ENCODE data around the gene PSORS1C1.
"Not testable (repeated sequence)": the region's sequence is repeated elsewhere in the genome, so short reads cannot be mapped to it uniquely, and the experiment has no call there.

The PSORS1C1 gene

DNA sequence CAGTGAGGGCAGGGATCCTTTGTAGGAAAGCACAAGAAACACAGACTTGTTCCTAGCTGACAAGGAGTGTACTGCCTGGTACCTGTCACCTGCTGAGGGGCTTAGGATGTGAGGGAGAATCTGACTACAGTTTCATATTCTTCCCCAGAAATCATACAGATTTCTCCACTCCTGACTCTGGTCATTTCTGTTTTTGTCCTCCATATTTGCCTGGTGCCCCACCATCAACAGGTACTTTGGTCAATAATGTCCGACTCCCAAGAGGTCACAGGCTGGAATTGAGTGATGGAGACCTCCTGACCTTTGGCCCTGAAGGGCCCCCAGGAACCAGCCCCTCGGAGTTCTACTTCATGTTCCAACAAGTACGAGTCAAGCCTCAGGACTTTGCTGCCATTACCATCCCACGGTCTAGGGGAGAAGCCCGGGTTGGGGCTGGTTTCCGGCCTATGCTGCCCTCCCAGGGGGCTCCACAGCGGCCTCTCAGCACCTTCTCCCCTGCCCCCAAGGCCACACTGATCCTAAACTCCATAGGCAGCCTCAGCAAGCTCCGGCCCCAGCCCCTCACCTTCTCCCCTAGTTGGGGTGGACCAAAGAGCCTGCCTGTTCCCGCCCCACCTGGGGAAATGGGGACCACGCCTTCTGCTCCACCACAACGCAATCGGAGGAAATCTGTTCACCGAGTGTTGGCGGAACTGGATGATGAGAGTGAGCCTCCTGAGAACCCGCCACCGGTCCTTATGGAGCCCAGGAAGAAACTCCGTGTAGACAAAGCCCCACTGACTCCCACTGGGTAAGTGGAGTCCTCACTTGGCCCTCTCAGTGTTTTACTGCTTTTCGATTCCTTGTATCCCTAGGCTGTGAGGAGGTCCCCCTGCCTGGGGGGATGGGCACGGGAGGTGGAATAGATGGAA lies 46.9 kb downstream of the PSORS1C1 start:
- no peak for DNase-seq

DNA sequence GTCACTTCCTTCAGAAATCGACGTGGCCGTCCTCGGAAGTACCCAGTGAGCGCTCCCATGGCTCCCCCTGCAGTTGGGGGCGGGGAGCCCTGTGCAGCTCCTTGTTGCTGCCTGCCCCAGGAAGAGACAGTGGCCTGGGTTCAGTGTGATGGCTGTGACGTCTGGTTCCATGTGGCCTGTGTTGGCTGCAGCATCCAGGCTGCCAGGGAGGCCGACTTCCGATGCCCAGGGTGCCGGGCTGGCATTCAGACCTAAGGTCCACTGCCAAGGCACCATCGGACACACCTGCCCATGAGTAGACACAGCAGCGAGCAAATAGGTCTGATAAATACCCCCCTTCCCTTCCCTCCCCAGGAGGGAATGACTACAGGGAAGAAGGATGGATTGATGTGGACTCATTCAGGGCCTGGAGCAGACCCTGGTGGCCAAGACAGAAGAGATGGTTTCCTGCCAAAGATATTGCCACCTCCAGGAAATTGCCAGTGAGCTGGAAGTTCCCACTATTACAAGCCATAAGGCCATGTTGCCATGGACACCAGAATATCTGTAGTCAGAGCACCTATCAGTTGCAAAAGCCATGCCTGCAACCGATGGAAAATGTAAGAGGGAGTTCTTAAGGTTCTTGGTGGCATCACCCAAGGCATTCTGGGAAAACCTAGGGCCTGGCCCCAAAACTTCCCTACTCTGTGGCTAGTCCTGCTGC lies 48.0 kb downstream of the PSORS1C1 start:
- no peak for DNase-seq

GRCh38 chr6:31163922-31164321 lies 49.3 kb downstream of the PSORS1C1 start:
- no peak for DNase-seq

DNA sequence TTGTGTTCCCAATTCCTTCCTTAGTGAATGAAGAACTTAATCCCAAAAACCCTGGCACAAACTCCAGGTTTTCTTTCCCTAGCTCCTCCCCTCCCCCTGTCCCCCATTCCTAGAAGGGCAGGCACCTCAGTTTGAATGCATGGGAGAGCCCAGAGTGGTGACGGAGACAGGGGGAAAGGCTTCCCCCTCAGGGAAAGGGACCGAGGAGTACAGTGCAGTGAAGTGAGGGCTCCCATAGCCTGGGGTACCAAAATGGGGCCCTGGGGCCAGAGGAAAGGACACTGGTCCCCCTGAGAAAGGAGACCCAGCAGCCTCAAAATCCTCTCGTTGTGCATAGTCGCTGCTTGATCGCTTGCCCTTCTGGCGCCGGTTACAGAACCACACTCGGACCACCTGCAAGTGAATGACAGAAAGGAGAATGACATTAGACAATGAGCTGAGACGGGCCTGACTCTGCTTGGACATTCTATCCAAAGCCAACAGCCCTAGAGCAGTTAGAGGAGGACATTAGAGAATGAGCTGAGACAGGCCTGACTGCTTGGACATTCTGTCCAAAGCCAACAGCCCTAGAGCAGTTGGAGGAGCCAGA lies 50.0 kb downstream of the PSORS1C1 start:
- DNase-seq, result not testable (repeated sequence)

DNA sequence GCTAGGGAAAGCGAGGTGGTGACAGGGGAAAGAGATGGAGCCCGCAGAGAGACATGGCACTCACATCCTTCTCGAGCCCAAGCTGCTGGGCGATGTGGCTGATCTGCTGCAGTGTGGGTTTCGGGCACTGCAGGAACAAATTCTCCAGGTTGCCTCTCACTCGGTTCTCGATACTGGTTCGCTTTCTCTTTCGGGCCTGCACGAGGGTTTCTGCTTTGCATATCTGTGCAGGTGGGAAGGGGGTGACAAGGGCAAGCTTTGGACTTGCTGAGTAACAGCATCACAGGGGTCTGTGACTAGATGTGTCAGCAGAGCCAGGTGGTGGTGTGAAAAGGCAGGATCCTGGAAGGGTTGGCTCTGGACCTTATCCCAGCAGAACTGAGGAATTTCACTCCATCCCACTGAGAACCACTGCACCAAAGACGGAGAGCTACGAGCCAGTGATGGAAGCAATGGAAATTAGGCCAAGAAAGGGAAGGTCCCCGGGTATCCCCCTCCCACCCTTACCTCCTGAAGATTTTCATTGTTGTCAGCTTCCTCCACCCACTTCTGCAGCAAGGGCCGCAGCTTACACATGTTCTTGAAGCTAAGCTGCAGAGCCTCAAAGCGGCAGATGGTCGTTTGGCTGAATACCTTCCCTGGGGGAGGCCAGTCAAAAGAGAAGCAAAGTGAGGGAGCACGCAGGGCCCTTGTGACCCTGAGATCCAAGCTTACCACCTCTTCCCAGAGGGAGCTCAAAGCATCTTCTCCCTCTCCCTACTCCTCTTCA lies 50.6 kb downstream of the PSORS1C1 start:
- not testable (repeated sequence) for DNase-seq

DNA sequence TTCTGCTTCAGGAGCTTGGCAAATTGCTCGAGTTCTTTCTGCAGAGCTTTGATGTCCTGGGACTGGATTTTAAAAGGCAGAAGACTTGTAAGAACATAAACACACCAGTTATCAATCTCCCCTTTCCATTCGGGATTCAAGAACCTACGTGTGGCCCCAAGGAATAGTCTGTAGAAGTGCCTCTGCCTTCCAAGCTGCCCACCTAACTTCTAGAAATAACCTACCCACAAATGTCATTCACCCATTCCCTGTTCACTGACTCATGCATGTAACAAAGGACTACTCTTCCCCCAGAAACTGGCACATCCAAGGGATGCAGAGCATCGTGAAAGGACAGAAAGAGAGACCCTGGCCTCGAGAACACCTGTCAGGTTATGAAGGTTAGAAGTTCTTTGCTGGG lies 51.4 kb downstream of the PSORS1C1 start:
- no peak for DNase-seq

- no peak for DNase-seq
Observed at GRCh38 chr6:31168606-31169005, 54.0 kb downstream of the PSORS1C1 start.

DNA sequence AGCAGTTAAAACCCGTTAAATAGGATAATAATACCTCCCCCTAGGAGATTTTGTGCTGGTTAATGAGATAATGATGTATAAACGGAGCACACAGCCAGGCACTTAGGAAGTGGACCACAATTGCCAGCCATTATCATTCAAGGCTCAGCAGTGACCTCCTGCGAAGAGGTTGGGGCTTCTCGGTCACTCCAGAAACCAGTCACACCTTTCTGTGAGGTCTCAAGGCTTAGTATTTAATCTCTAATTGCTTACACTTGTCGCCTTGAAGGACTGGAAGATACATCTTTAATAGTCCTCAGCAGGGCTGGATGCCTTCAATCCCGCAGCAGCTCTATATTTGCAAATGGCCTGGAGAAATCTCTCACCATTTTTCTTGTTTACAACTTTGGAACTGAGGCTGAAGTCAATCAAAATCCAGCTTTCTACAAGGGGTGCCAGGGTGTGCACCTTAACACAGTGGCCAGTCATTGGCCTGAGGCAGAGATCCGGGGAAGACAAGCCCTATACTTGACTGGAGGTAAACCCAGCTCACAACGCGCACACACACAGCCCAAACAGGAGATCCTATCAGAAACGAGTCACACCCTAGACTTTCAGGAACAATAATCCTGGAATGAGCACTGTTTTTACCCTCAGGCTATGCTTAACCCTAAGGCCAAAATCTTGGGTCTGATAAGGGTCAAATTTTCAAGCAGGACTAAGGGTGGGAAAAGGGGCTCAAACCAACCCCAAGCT lies 54.7 kb downstream of the PSORS1C1 start:
- no peak for DNase-seq

GRCh38 chr6:31169858-31170599 lies 55.4 kb downstream of the PSORS1C1 start:
- not testable (repeated sequence) for DNase-seq

GRCh38 chr6:31170600-31170881 lies 55.9 kb downstream of the PSORS1C1 start, which contains the start of gene POU5F1:
Gene POU5F1 (minus strand): TSS chr6:31170682. CDS start chr6:31170620, 62 bp downstream.
- no peak for DNase-seq

DNA sequence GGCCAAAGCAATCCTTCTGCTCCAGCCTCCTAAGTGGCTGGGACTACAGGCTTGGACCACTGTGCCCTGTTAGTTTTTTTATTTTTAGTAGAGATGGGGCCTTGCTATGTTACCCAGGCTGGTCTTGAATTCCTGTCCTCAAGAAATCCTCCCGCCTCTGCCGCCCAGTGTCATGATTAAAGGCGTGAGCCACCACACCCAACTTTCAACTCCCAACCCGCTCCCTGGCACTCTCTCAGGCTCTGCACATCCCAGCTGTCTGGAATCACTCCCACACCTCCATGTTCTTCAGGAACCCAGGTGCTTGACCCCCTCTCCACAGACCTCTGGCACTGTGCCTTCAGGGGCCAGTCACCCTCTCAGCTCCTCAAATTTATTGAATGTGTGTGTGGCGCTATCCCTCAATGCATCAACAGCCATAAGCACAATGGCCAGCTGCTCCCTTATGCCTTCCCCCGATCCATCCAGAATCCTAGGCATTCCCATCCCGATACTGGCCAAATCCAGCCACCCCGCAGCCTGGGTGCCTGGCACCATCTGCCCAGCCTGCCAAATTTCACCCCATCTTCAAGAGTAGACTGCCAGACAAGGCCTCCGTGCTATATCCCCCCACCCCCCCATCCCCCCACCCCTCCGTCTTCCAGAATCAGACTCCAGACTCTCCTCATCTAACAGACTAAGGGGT lies 56.5 kb downstream of the PSORS1C1 start:
- DNase-seq, result no peak

DNA sequence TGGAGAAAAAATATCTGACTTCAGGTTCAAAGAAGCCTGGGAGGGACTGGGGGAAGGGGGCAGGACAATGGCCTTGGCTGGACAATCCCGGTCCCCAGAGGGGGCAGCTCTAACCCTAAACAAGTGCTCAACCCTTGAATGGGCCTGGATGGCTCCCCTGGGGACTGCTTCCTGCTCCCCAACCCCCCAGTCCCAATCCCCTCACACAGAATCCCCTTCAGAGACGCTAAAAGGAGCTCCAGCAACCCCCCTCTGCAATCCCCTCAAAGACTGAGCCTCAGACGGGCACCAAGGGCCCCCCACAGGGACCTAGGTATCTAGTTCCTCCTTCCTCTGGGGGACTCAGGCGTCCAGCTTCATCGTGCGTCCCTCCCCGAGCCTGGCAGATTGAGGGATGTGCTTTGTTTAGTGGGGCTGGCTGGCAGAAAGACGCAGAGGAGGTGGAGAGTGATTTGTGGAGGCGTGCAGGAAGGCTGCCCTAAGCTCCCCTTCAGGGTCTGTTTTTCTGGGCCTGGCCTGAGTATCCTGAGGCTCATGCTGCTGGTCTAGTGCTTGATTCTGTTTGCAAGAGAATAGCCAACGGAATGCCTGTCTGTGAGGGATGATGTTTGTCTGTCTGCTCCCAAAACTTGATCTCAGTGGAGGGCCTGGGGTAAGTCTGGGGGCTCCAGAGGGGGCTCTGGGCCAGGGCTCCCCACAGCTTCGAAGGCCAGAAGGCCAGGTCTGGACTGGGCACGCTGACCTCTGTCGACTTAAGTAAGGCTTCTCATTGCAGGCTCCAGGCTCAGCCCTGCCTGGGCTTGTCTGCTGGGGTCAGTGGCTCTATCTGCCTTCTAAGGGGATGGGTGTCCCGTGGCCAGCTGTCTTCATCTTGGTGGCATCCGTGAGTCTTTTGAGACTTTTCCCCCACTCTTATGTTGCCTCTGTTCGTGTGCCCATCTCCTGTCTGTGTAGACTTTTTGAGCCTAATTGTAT lies 57.6 kb downstream of the PSORS1C1 start:
- DNase-seq, result no peak

- DNase-seq, result no peak
Observed at GRCh38 chr6:31172973-31173384, 58.4 kb downstream of the PSORS1C1 start.

DNA sequence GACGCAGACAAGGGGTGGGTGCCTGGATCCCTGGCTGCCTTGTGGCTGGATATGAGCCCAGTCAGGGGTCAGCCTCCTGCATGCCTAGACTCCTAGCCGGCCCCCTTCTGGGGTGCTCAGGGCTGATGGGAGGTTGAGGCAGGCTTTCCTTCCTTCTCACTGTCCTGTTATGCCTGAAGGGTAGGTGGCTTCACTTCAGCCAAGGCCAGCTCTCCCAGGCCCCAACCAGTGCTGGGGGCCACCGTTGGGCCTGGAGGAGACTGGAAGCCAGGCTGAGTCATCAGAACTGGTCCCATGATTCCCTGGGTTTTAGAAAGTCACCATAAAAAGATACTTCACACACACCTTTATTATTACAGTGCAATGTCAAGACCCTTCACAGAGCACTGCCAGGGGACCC lies 58.8 kb downstream of the PSORS1C1 start:
- no peak for DNase-seq

GRCh38 chr6:31174378-31174777 lies 59.8 kb downstream of the PSORS1C1 start:
- DNase-seq, result no peak

GRCh38 chr6:31175971-31176370 lies 61.4 kb downstream of the PSORS1C1 start:
- DNase-seq, result no peak

- no peak for DNase-seq
Observed at GRCh38 chr6:31178143-31179041, 63.8 kb downstream of the PSORS1C1 start.

- DNase-seq, result no peak
Observed at GRCh38 chr6:31179042-31179386, 64.4 kb downstream of the PSORS1C1 start.

DNA sequence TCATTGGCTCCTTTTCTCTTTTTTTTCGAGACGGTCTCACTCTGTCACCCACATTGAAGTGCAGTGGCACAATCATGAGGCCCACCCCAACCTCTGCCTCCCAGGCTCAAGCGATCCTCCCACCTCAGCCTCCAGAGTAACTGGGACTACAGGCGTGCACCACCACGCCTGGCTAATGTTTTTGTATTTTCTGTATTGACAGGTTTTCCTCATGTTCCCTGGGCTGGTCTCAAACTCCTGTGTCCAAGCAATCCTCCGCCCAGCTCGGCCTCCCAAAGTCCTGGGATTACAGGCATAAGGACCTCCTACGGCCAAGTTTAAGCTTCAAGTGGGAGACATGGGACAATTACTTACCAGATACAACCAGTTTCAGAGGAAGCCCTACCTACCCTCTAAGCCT lies 65.3 kb downstream of the PSORS1C1 start:
- no peak for DNase-seq

Measured in stimulated activated naive CD4-positive, alpha-beta T cell treated with Interleukin-2 at 50 U/mL for 16 hours (primary cell).